Astrocyte (in vitro differentiated cells and primary cell): Measurements from ENCODE around the gene IQGAP2. TPM values are rescaled to one million over a fixed set of nuclear protein-coding genes. Genes with fewer than 3 reads are reported as not detected.

Experiments used
- DNase-seq: peaks from one replicate; pipeline ENCODE4 v3.0.0-alpha.2; 2010; ENCODE audit warnings: low read depth
- FAIRE-seq: peaks from 2 replicates; lab custom pipeline; 2011; peaks lifted over from hg19 to GRCh38; lab: Jason Lieb, UNC
- H2AFZ ChIP-seq: 2 replicates; pipeline ENCODE4 v1.6.0; 2012; ENCODE audit warnings: low read depth, low read length, inconsistent platforms
- H3K27ac ChIP-seq: 2 replicates; pipeline ENCODE4 v1.5.1; 2011; ENCODE audit warnings: low read depth, low read length, inconsistent platforms
- H3K27me3 ChIP-seq: 2 replicates; pipeline ENCODE4 v1.6.0; 2011; ENCODE audit warnings: low read length, inconsistent platforms; ENCODE audit not compliant: insufficient read depth
- H3K36me3 ChIP-seq: 2 replicates; pipeline ENCODE4 v1.5.1; 2011; ENCODE audit warnings: low read length, inconsistent platforms; ENCODE audit not compliant: insufficient read depth
- H3K4me1 ChIP-seq: 2 replicates; pipeline ENCODE4 v1.5.1; 2011; ENCODE audit warnings: low read length, inconsistent platforms; ENCODE audit not compliant: insufficient read depth
- H3K4me2 ChIP-seq: 2 replicates; pipeline ENCODE4 v1.6.0; 2012; ENCODE audit warnings: low read length, inconsistent platforms
- H3K4me3 ChIP-seq: 2 replicates; pipeline ENCODE4 v1.5.1; 2011; ENCODE audit warnings: low read depth, mild to moderate bottlenecking, low read length, inconsistent platforms; ENCODE audit not compliant: insufficient read depth
- H3K79me2 ChIP-seq: 2 replicates; pipeline ENCODE4 v1.6.0; 2012; ENCODE audit warnings: mild to moderate bottlenecking, low read length, inconsistent platforms; ENCODE audit not compliant: insufficient read depth
- H3K9ac ChIP-seq: 2 replicates; pipeline ENCODE4 v1.6.0; 2012; ENCODE audit warnings: mild to moderate bottlenecking, low read length, inconsistent platforms
- H3K9me3 ChIP-seq: 2 replicates; pipeline ENCODE4 v1.5.1; 2012; ENCODE audit warnings: low read depth, mild to moderate bottlenecking, low read length, inconsistent platforms; ENCODE audit not compliant: insufficient read depth
- H4K20me1 ChIP-seq: 2 replicates; pipeline ENCODE4 v1.6.0; 2012; ENCODE audit warnings: low read length, inconsistent platforms; ENCODE audit not compliant: insufficient read depth
- H3K27ac Mint-ChIP-seq: one replicate; pipeline ENCODE4 v1.8.0; 2021; ENCODE audit warnings: mild to moderate bottlenecking, mixed read lengths; ENCODE audit not compliant: unreplicated experiment
- H3K27me3 Mint-ChIP-seq: one replicate; pipeline ENCODE4 v1.8.0; 2021; ENCODE audit warnings: low read depth, mixed read lengths; ENCODE audit not compliant: unreplicated experiment
- H3K36me3 Mint-ChIP-seq: one replicate; pipeline ENCODE4 v1.8.0; 2021; ENCODE audit warnings: low read depth, mixed read lengths; ENCODE audit not compliant: unreplicated experiment
- H3K4me1 Mint-ChIP-seq: one replicate; pipeline ENCODE4 v1.8.0; 2021; ENCODE audit warnings: low read depth, mixed read lengths; ENCODE audit not compliant: unreplicated experiment
- H3K4me3 Mint-ChIP-seq: one replicate; pipeline ENCODE4 v1.8.0; 2021; ENCODE audit warnings: mild to moderate bottlenecking, moderate library complexity, mixed read lengths; ENCODE audit not compliant: unreplicated experiment
- H3K9me3 Mint-ChIP-seq: one replicate; pipeline ENCODE4 v1.8.0; 2021; ENCODE audit warnings: mild to moderate bottlenecking, mixed read lengths; ENCODE audit not compliant: unreplicated experiment
- CTCF ChIP-seq: IDR thresholded peaks from 2 replicates; pipeline ENCODE4 v1.5.1; 2011; ENCODE audit warnings: low read depth, mild to moderate bottlenecking, inconsistent platforms, low read length, moderate library complexity; ENCODE audit not compliant: insufficient read depth
- EZH2 ChIP-seq: IDR thresholded peaks from 2 replicates; pipeline ENCODE4 v1.6.1; 2012; ENCODE audit warnings: mild to moderate bottlenecking, low read length, inconsistent platforms; ENCODE audit not compliant: insufficient read depth
- total RNA-seq: library from RNA; stranded (reverse); gene quantifications from 2 replicates; pipeline ENCODE4 v1.2.1, GENCODE V29; 2021

The IQGAP2 gene
- total RNA-seq, 1 donor from 2014 or later = 2.9 TPM

- FAIRE-seq (no peak), DNase-seq (no peak)
- Mint-ChIP-seq H3K4me3 (no peak overlapping the region), H3K9me3 (peaks cover 1% of the 10 kb centered on the region), H3K4me1 (no peaks in the 10 kb centered on the region), H3K27me3 (peaks cover 3% of the 10 kb centered on the region), H3K36me3 (no peaks in the 10 kb centered on the region), H3K27ac (no peak overlapping the region)
- TF ChIP-seq CTCF = no peak
- TF ChIP-seq EZH2 = no peak
- Histone ChIP-seq H3K9me3 (no peaks in the 10 kb centered on the region), H3K9ac (no peak overlapping the region), H3K79me2 (no peaks in the 10 kb centered on the region), H3K4me3 (no peak overlapping the region), H3K27ac (no peak overlapping the region), H3K27me3 (no peaks in the 10 kb centered on the region), H3K4me1 (no peaks in the 10 kb centered on the region), H2AFZ (no peak overlapping the region), H4K20me1 (no peaks in the 10 kb centered on the region), H3K36me3 (no peaks in the 10 kb centered on the region), H3K4me2 (no peak overlapping the region)
These were observed 10.7 kb downstream of the IQGAP2 start for GRCh38 chr5:76413746-76414145.

GRCh38 chr5:76414788-76415187 is 11.7 kb downstream of the IQGAP2 start:
- no peaks in the 10 kb centered on the region for H3K4me1 ChIP-seq
- no peak overlapping the region for H3K27ac ChIP-seq
- H4K20me1 ChIP-seq = no peaks in the 10 kb centered on the region
- H3K27ac Mint-ChIP-seq = no peak overlapping the region
- no peak overlapping the region for H3K4me3 Mint-ChIP-seq
- no peaks in the 10 kb centered on the region for H3K79me2 ChIP-seq
- peaks cover 1% of the 10 kb centered on the region for H3K9me3 Mint-ChIP-seq
- H3K27me3 ChIP-seq = no peaks in the 10 kb centered on the region
- H3K9ac ChIP-seq = no peak overlapping the region
- FAIRE-seq (no peak), DNase-seq (no peak)
- no peak overlapping the region for H3K4me3 ChIP-seq
- no peaks in the 10 kb centered on the region for H3K36me3 Mint-ChIP-seq
- TF ChIP-seq CTCF (no peak), EZH2 (no peak)
- H3K4me2 ChIP-seq = no peak overlapping the region
- H3K4me1 Mint-ChIP-seq = no peaks in the 10 kb centered on the region
- no peak overlapping the region for H2AFZ ChIP-seq
- no peaks in the 10 kb centered on the region for H3K36me3 ChIP-seq
- no peaks in the 10 kb centered on the region for H3K9me3 ChIP-seq
- no peaks in the 10 kb centered on the region for H3K27me3 Mint-ChIP-seq

- DNase-seq = no peak
- H3K27me3 Mint-ChIP-seq = no peaks in the 10 kb centered on the region
- Histone ChIP-seq H3K4me1 (no peaks in the 10 kb centered on the region), H4K20me1 (no peaks in the 10 kb centered on the region), H3K4me2 (no peak overlapping the region), H3K79me2 (no peaks in the 10 kb centered on the region), H3K27ac (no peak overlapping the region), H2AFZ (no peak overlapping the region), H3K9ac (no peak overlapping the region), H3K9me3 (no peaks in the 10 kb centered on the region), H3K36me3 (no peaks in the 10 kb centered on the region), H3K4me3 (no peak overlapping the region), H3K27me3 (no peaks in the 10 kb centered on the region)
- H3K4me3 Mint-ChIP-seq = no peak overlapping the region
- no peaks in the 10 kb centered on the region for H3K4me1 Mint-ChIP-seq
- no peak for FAIRE-seq
- H3K36me3 Mint-ChIP-seq = no peaks in the 10 kb centered on the region
- H3K27ac Mint-ChIP-seq = no peak overlapping the region
- peaks cover 1% of the 10 kb centered on the region for H3K9me3 Mint-ChIP-seq
- TF ChIP-seq CTCF (no peak), EZH2 (no peak)
These were observed 12.8 kb downstream of the IQGAP2 start for GRCh38 chr5:76415855-76416254.
